HG03139 (cell line): ENCODE data around the gene DSTN.

Experiments used
- ATAC-seq: cut with Tn5 transposase; IDR thresholded peaks from one replicate; pipeline ENCODE4 v1.9.1; 2021; ENCODE audit not compliant: unreplicated experiment

Gene DSTN

DNA sequence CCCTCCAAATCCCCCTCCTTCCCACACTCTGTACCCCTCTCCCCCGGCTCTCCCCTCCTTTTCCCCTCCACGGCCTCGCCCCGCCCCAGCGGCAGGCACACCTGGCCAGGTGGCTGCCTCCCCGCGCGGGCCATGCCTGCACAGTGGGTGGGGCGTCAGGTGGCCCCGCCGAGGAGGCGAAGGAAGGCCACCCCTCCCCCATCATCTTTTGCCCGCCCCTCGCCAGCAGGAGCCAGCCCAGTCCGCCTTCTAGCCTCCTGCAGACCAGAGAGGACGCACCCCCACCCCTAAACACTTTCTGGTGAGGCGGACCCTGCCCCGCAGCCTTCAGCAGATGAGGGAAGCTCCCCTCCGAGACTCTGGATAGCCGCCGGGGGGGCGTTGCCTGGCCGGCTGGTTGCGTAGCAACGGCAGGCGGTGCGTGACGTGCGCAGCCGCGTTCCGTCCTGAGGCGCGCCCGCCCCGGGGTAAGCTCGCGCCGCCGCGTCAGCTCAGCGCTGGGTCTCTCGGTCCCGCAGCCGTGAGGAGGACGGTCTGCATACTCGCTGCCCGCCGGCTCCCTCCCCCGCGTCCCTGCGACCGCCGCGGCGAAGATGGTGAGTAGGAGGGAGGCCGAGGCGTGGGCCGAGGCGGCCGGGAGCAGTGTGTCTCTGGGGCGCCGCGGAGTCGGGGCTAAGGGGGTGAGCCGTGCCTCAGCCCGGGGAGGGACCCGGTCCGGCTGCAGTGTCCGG lies at the start of gene DSTN:
Gene DSTN, plus strand, starts transcription at position 460 of the 731 bp plus-strand sequence. Its CDS starts 134 bp downstream, at position 594.
- peak; percentile 93 for ATAC-seq

DNA sequence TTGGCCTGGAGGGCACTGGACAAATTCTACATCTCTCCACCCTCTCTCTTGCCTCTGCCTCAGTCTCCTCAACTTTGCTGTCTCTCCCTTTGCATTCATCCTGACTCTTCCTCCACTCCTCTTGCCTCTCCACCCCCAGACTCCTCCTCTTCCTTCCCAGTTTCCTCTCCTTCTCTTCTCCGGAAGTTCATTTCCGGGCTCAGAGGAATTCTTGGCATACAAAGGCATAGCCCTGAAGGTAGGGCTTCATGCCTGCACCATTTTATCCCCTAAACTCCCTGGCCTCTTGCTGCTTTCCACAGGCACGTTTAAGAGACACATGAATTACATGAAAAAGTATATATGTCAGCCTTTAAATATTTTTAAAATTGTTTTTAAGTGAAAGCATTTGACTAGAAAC lies 49.3 kb upstream of the DSTN start:
- ATAC-seq, result no peak

DNA sequence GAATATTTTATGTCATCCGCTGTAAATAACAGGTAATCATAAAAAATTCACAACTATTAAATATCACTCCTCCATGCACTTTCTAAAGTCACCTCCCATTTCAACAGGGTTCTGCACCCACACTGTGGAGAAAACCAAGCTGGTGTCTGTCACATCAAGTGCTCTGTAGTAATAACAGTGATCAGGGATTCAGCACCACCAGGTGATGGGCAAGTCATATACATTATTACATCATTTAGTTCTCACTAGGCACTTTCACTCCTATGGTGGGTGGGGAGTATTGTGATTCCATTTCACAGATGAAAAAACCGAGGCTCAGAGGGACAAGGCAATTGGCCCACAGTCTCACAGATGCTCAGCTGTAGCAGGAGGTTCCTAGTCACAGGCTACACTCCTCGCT lies 47.3 kb upstream of the DSTN start:
- no peak for ATAC-seq

DNA sequence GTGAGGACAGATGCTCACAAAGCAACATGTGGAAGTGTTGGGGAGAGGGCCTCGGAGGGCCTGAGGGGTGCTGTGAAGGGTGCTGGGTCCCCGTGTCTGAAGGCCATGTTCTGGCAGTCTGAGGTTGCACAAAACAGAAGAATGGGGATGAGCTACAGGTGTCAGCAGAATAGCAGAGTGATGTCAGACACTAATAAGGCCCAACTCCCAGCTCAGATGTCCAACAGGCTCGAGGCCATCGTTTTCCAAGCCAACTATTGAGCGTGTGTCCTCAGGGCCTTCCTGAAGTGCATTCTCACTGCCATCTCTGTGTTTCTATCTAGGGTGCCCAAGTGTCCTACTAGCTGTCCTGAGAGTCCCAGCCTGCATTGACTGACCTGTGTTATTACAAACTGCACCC lies 46.5 kb upstream of the DSTN start:
- no peak for ATAC-seq

DNA sequence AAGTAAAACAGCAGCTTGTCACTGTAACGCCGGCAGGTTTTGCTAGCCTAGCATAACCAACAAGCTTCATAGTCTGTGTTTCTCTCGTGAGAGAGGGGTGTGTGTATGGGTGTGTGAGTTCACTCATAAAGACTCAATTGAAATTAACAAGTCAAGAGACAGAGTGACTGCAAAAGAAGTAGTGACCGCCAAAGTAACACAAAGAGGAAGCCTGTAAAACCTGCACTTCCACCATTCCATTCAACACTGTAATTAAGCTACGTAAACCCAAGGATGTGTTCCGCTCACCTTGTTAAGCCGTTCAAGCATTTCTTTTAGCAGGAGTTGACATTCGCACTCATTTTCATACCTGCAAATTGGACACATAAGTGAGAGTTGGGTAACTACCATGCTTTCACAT lies 45.3 kb upstream of the DSTN start:
- no peak for ATAC-seq

DNA sequence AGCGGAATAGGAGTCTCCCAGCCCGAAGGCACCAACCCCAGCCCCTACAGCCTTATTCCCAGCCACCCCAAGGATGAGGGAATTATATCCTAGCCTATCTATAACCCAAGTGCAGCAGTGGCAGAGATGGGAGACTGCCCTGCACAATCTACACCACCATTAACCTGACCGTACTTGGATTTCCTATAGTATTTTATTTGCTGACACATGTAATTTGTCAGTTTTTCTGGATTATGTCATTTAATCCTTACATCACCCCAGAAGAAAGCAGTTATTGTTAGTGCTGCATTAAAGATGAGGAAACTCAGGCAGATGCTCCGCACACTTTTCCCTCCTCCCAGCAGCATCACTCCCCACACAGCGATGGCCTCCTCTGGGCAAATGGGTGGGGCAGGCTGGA lies 44.7 kb upstream of the DSTN start:
- ATAC-seq, result no peak

DNA sequence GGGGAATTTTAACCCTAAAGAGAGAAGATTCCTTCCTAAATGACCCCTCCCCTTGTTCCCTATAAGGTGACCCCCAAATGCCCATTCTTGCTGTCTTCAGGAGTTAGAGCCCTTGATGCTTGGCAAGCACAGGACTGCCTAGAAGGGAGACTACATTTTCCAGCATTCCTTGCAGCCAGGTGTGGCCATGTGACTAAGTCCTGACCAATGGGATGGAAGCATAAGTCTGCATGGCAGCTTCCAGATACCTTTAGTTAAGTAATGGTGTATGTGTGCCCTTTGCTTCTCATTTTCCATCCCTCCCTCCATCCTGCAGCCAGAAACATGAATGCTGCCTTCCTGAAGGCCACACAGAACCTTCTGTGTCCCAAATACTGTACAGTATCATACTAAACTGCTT lies 44.2 kb upstream of the DSTN start:
- ATAC-seq, result no peak

DNA sequence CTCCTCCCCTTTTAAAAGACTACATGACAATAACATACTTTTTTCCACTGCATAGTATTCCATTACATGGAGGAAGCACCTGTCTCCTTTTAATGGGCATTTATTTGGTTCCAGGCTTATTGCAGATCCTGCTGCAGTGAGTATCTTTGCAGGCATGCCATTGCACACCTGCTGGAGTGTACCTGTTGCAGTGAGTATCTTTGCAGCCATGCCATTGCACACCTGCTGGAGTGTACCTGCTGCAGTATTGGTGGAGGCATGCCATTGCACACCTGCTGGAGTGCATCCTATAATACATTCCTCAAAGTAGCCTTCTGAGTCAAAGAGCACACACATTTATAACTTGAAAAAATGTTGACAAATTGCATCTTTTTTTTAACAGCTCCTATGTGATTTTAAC lies 40.3 kb upstream of the DSTN start:
- ATAC-seq, result no peak

DNA sequence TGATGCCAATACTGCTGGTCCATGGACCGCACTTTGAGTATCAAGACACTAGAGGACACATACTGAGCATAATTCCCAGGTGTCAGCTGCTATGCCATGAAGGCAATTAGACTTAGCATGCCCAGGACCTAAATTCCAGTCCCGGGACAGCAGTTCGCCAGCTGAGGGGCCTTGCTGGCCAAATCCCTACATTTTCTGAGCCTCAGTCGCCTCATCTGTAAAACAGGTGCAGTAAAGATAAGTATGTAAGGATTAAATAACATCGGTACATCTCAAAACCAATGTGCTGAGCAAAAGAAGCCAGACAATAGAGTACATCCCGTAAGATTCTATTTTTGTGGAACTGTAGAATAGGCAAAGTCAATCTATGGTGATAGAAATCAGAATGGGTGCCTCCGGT lies 39.7 kb upstream of the DSTN start:
- no peak for ATAC-seq

DNA sequence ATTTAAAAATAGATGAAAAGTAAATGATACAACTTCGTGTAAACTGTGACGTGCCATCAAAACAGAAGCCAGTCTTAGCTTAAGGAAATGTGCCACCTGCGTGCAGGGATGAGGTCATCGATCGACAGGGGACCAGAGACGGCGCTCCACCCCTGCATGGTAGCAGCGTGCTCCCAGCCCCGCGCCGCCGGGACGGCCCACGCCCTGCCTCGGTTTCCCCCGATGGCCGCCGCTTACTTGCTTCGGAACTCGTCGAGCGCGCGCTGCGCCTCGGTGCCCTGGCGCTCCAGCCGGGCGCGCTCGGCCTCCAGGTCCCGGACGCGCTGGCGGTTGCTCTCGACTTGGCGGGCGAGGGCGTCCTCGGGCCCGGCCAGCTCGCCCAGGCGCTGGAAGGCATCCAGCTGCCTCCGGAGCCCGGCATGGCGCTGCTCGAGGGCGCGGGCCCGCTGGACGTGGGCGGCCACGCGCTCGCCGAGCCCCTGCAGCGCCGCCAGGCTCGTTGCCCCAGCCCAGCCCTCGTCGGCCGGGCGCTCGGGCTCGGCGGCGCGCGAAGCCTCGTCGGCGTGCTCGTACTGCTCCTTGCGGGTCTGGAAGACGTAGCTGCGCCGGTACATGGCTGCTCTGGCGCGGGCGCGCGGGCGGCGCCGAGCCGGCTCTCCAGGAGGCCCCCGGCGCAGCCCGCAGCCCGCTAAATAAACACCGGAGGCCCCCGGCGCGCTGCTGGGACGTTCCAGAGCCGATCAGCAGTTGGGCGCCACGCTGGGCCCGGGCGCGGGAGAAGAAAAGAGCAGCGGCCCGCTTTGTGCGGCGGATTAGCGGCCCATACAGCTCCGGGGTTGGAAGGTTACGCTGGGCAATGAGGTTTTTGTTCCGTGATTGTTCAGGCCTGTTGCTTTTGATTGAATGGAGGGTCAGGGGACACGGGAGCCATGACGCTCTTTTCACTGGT lies 38.9 kb upstream of the DSTN start, which contains the start of gene BFSP1:
Gene BFSP1, minus strand, starts transcription at position 664 of the 949 bp plus-strand sequence. Its CDS starts 50 bp downstream, at position 614.
- ATAC-seq, result no peak

DNA sequence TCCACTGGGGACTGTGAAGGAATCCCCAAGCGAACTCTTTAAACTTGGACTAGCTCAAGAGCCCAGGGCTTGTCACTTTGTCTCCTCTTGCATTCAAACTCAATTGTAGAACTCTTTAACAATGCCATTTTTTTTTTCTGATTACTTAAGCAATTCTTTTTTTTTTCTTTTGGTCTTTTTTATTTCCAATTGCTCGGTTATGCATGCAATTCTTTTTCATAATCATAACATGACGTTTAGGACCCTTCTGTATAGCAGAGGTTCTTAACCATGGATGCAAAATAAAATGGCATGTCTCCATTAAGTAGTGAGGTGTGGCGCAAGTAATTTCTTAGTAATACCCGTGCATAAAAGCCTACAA lies 38.2 kb upstream of the DSTN start:
- no peak for ATAC-seq

DNA sequence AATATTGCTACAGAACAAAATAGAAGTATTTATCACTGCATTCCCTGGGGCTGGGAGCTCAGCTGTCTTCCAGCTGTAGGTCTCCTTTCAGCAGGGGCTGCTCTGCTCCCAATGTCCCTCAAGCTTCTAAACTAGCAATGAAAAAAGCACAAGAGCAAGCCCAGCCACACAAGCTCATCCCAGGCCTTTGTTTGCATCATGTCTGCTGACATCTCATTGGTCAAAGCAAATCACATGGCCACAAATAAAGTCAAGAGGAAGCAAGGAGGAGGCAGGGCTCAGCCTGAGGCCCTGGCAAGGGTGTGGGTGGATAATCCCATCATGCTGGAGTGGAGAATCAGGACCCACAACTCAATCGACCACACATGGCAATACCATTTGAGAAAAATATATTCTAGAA lies 36.5 kb upstream of the DSTN start:
- ATAC-seq, result no peak

DNA sequence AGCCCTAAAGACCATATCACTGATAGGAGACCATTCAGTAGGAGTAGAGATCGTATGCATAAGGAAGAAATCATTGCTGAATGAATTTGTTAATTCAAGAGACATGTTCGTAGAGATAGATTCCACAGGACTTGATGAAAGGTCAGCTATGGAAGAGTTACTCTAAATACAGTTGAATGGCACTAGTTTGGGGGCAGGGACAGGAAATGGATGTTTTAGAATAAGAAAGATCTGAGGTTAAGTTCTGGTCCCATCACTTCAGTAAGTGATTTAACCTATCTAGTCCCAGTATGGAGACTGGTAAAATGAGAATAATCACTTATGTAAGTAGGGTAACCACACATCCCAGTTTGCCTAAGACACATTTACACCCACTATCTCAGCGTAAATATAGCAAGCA lies 35.8 kb upstream of the DSTN start:
- ATAC-seq, result no peak

DNA sequence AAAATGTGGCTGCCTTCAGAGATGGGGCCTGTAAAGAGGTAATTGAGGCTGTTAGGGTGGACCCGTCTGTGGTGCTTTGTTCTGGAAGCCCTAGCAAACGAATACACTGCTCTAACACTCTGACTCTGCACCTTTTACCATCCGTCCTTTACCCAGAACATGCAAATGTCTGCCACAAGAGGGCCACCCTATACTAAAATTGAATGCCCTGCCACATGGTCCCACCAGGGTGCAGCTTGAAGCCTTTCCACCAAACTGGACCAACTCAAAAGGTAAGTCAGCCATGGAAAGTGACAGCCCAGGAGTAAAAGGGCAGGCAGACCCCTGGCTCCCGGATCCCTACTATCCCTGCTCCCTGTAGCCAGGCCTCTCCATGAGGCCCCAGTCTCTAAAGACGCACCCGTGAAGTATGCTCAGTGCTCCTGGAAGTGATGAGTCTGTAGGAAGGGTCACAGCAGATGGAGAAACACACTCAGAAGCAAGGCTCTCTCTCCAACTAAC lies 32.9 kb upstream of the DSTN start:
- peak; percentile 82 for ATAC-seq

DNA sequence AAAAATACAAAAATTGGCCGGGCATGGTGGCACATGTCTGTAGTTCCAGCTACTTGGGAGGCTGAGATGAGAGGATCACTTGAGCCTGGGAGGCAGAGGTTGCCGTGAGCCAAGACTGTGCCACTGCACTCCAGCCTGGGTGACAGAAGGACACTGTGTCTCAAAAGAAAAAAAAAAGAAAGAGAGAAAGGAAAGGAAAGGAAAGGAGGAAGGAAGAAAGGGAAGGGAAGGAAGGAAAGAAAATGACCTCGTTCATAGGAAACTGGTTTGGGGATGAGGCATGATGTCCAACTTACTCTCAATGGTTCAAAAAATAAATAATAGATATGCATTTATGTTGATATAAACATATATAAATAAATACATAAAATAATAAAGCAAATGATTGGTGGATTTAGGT lies 31.9 kb upstream of the DSTN start:
- ATAC-seq, result no peak

DNA sequence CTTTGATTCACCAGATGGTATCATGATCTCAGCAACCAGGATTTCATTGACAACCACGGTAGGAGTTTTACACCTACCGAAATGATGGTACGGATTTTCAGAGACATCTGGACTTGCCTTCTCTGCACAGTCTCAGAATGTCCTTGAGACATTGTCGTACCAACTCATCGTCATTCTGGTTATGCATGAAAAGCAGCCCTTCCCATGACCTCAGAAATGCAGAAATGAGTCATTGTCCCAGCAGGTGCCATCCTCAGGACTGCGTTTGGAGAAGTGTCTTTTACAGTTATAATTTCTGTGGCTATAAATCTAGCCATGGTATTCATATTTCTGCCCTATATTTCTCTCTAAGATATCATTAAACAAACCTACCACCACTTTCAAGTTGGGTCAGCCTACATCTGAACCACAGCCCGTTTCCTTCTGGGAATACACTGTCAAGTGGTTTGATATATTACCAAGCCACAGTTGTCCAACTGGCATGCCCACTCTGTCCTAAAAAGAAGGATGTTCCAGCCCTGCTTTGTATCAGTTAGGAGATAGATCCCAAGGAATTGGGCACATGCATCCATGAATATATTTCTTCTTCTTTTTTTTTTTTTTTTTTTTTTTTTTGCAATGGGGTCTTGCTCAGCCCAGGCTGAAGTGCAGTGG lies 31.2 kb upstream of the DSTN start:
- peak; percentile 53 for ATAC-seq

DNA sequence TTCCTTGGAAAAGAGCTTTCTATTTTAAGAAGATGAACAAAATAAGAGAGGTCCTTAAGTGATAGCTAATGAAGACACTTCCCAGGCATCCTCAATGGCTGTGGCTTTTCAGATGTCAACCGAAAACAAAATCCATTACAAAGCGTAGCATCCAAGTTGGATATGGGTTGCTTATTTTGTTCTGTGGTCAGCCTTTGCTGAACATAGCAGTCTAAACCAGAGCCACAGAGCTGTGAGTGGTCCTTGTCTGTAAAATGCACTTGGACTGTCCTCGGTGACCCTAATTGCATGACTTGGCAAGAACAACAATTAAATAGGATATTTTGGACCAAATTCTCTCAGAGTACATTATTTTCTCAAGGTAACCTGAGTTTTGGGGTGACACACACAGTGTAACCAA lies 28.3 kb upstream of the DSTN start:
- ATAC-seq, result no peak

DNA sequence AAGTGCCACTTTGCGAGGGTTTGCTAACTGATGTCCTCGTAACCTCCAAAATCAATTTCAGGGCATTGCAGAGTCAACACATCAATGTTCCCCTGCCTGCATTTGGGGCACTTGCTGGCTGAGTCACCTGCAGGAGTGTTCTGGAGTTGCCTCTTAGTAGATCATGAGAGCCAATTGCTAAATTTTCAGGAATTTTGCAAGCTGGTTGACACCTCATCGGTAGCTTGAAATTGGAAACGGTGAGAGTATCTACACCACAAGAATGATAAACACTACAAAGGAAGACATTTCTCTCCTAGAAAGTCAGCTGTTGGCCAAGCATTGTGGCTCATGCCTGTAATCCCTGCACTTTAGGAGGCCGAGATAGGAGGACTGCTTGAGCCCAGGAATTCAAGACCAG lies 27.9 kb upstream of the DSTN start:
- ATAC-seq, result no peak

DNA sequence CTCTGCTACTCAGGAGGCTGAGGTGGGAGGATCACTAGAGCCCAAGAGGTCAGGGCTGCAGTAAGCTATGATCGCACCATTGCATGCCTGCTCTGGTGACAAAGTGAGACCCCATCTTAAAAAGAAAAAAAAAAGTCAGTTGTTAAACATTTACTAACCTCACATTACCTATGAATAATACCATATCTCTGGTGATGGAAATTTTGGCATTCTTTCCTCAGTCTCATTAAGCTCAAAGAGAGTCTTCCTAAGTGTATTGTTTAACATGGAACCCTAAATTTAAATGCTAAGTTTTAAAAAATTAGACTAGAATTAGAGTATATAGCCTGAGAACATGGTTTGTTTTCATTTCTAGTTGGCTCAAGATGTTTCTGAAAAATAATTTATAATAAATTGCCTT lies 27.4 kb upstream of the DSTN start:
- ATAC-seq, result no peak

DNA sequence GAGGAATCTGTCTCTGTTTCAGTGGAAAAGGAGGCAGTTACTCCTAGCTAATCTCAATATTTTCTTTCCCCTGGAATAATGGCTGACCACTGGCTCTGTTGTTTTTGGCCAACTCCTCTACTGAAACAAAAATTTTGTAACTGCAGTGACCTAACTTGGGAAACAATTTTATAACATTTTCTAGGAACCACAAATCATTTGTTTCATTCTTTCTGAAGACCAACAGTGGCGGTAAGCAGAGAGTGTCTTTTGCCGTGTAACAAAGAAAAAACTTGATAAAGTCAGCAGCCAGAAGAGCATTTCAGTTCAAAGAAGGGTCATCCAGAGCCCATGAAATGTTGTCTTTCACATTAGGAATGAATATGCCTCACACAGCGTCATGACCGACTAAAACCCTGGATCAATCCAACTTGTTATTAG lies 26.9 kb upstream of the DSTN start:
- ATAC-seq, result no peak

DNA sequence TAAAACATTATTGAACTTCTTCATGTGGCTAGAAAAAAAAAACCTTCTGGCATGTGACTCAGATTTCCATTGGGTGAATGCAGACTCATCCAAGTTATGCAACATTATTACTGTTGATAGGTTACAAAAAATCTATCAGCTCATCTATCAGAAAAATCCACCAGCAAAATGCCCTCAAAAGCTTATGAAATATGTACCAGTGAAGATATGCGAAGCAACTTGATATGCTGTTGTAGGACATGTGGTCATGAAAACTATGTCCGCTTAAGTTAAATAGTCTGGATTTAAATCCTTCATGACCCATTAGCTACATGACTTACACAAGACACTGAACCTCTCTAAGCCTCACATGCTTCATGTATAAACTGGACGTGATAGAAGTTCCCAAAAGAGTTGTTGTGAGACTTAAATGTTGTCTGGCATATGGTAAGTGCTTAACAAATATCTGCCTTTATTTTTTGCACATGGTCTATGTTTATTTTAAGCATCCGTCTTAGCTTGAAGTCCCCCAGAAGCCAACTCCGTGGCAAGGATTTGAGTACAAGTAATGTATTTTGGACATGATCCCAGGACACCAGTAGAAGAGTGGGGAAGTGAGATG lies 26.2 kb upstream of the DSTN start:
- ATAC-seq, result no peak
